H54 (cell line): ENCODE data around the gene PIEZO2.
"Not testable (repeated sequence)": the region's sequence is repeated elsewhere in the genome, so short reads cannot be mapped to it uniquely, and the experiment has no call there.

Experiments used
- DNase-seq: peaks from one replicate; pipeline ENCODE4 v3.0.0; 2011; ENCODE audit warnings: low spot score, mixed read lengths; ENCODE audit not compliant: insufficient read length
- FAIRE-seq: peaks from 3 replicates; lab custom pipeline; 2011; peaks lifted over from hg19 to GRCh38; lab: Jason Lieb, UNC
- POLR2A ChIP-seq: IDR thresholded peaks from 2 replicates; pipeline ENCODE4 v1.6.1; 2011; ENCODE audit warnings: low read depth, mild to moderate bottlenecking, low read length

The PIEZO2 gene

GRCh38 chr18:10930076-10930475, 219.3 kb downstream of the PIEZO2 start:
- no peak for TF ChIP-seq POLR2A
- FAIRE-seq (no peak), DNase-seq (no peak)

- FAIRE-seq (peak; percentile 93), DNase-seq (peak; percentile 15)
- TF ChIP-seq POLR2A, result no peak
Observed at GRCh38 chr18:10928772-10929373, 220.5 kb downstream of the PIEZO2 start.

GRCh38 chr18:10928011-10928771, 221.2 kb downstream of the PIEZO2 start:
- no peak for TF ChIP-seq POLR2A
- DNase-seq (no peak), FAIRE-seq (no peak)

- FAIRE-seq, result peak; percentile 23
- no peak for TF ChIP-seq POLR2A
- no peak for DNase-seq
Observed at GRCh38 chr18:10927286-10927992, 221.9 kb downstream of the PIEZO2 start.

- TF ChIP-seq POLR2A, result no peak
- FAIRE-seq (peak; percentile 93), DNase-seq (peak; percentile 33)
Observed at GRCh38 chr18:10926621-10927161, 222.7 kb downstream of the PIEZO2 start.

- FAIRE-seq (no peak), DNase-seq (no peak)
- TF ChIP-seq POLR2A, result no peak
Observed at GRCh38 chr18:10924290-10924689, 225.1 kb downstream of the PIEZO2 start.

- DNase-seq (no peak), FAIRE-seq (no peak)
- no peak for TF ChIP-seq POLR2A
Observed at GRCh38 chr18:10923551-10924070, 225.8 kb downstream of the PIEZO2 start.

- DNase-seq (no peak), FAIRE-seq (no peak)
- TF ChIP-seq POLR2A, result no peak
Observed at GRCh38 chr18:10923141-10923540, 226.2 kb downstream of the PIEZO2 start.

GRCh38 chr18:10922712-10923111, 226.7 kb downstream of the PIEZO2 start:
- DNase-seq, result not testable (repeated sequence)
- peak; percentile 64 for FAIRE-seq

GRCh38 chr18:10920309-10920708, 229.1 kb downstream of the PIEZO2 start:
- DNase-seq, FAIRE-seq: not testable (repeated sequence)

- FAIRE-seq, result peak; percentile 72
- no peak for TF ChIP-seq POLR2A
- DNase-seq, result no peak
Observed at GRCh38 chr18:10919851-10920250, 229.5 kb downstream of the PIEZO2 start.

GRCh38 chr18:10916865-10917264, 232.5 kb downstream of the PIEZO2 start:
- FAIRE-seq (no peak), DNase-seq (no peak)
- no peak for TF ChIP-seq POLR2A

- no peak for TF ChIP-seq POLR2A
- no peak for DNase-seq
- FAIRE-seq, result no peak
Observed at GRCh38 chr18:10916387-10916786, 233.0 kb downstream of the PIEZO2 start.

- not testable (repeated sequence) for DNase-seq
Observed at GRCh38 chr18:10915748-10916147, 233.6 kb downstream of the PIEZO2 start.

GRCh38 chr18:10914610-10915009, 234.8 kb downstream of the PIEZO2 start:
- not testable (repeated sequence) for FAIRE-seq, DNase-seq

More at GRCh38 chr18:10915748-10916147, 233.6 kb downstream of the PIEZO2 start:
- not testable (repeated sequence) for FAIRE-seq
